GM12891 (cell line): ENCODE results near the gene SORCS2.

ENCODE experiments used
- DNase-seq: peaks from one replicate; pipeline ENCODE4 v3.0.0; 2011; ENCODE audit warnings: low spot score; ENCODE audit not compliant: insufficient read length
- FAIRE-seq: peaks from 2 replicates; lab custom pipeline; 2011; peaks lifted over from hg19 to GRCh38; lab: Jason Lieb, UNC
- PAX5 ChIP-seq: IDR thresholded peaks from 2 replicates; pipeline ENCODE4 v1.6.1; 2011; ENCODE audit warnings: low read length, moderate library complexity, mild to moderate bottlenecking; ENCODE audit not compliant: insufficient read depth, severe bottlenecking
- POLR2A ChIP-seq: IDR thresholded peaks from 2 replicates; pipeline ENCODE4 v1.6.1; 2011; ENCODE audit warnings: low read depth, low read length, control low read depth
- POLR2AphosphoS5 ChIP-seq: IDR thresholded peaks from 2 replicates; pipeline ENCODE4 v1.6.1; 2011; ENCODE audit warnings: low read depth, low read length, control low read depth
- POU2F2 ChIP-seq: IDR thresholded peaks from 2 replicates; pipeline ENCODE4 v1.6.1; 2011; ENCODE audit warnings: low read depth, mild to moderate bottlenecking, control low read depth, low read length, moderate library complexity
- SPI1 ChIP-seq: IDR thresholded peaks from 2 replicates; pipeline ENCODE4 v1.6.1; 2011; ENCODE audit warnings: low read depth, low read length, control low read depth
- TAF1 ChIP-seq: IDR thresholded peaks from 2 replicates; pipeline ENCODE4 v1.6.1; 2011; ENCODE audit warnings: low read depth, low read length, control low read depth

SORCS2 gene

GRCh38 chr4:7666744-7667143 lies 474.4 kb downstream of the SORCS2 start:
- FAIRE-seq (no peak), DNase-seq (no peak)
- TF ChIP-seq POLR2AphosphoS5 (no peak), POLR2A (no peak), TAF1 (no peak), SPI1 (no peak), PAX5 (no peak)

- DNase-seq (no peak), FAIRE-seq (no peak)
- TF ChIP-seq POLR2AphosphoS5: no peak
- TF ChIP-seq POLR2A: no peak
- no peak for TF ChIP-seq POU2F2
- TF ChIP-seq PAX5: no peak
- TF ChIP-seq TAF1: no peak
- TF ChIP-seq SPI1: no peak
Measured at GRCh38 chr4:7668271-7668670, 475.9 kb downstream of the SORCS2 start.

GRCh38 chr4:7668826-7669225 lies 476.5 kb downstream of the SORCS2 start:
- no peak for FAIRE-seq
- TF ChIP-seq POLR2AphosphoS5 (no peak), POLR2A (no peak), POU2F2 (no peak), TAF1 (no peak), SPI1 (no peak)
- no peak for DNase-seq

- TF ChIP-seq POLR2A: no peak
- TF ChIP-seq POLR2AphosphoS5: no peak
- no peak for TF ChIP-seq POU2F2
- TF ChIP-seq TAF1: no peak
- TF ChIP-seq PAX5: no peak
- TF ChIP-seq SPI1: no peak
- DNase-seq: no peak
- FAIRE-seq: no peak
Measured at GRCh38 chr4:7672601-7673000, 480.3 kb downstream of the SORCS2 start.

- no peak for DNase-seq
- no peak for FAIRE-seq
- TF ChIP-seq POU2F2: no peak
- TF ChIP-seq PAX5: no peak
- no peak for TF ChIP-seq TAF1
- no peak for TF ChIP-seq SPI1
Measured at GRCh38 chr4:7673121-7673520, 480.8 kb downstream of the SORCS2 start.

- DNase-seq: no peak
- TF ChIP-seq PAX5: no peak
- TF ChIP-seq POU2F2: no peak
- no peak for TF ChIP-seq POLR2AphosphoS5
- TF ChIP-seq TAF1: no peak
Measured at GRCh38 chr4:7674706-7675105, 482.4 kb downstream of the SORCS2 start.

GRCh38 chr4:7675136-7675535 lies 482.8 kb downstream of the SORCS2 start:
- DNase-seq (no peak), FAIRE-seq (no peak)
- TF ChIP-seq TAF1: no peak
- no peak for TF ChIP-seq POU2F2
- TF ChIP-seq PAX5: no peak
- TF ChIP-seq POLR2AphosphoS5: no peak
- TF ChIP-seq SPI1: no peak
- TF ChIP-seq POLR2A: no peak

More at GRCh38 chr4:7674706-7675105, 482.4 kb downstream of the SORCS2 start:
- FAIRE-seq: no peak

- DNase-seq: no peak
- no peak for FAIRE-seq
- TF ChIP-seq PAX5 (no peak), SPI1 (no peak), POU2F2 (no peak), TAF1 (no peak), POLR2A (no peak), POLR2AphosphoS5 (no peak)
Measured at GRCh38 chr4:7675612-7676320, 483.4 kb downstream of the SORCS2 start.

GRCh38 chr4:7676398-7676922 lies 484.1 kb downstream of the SORCS2 start:
- no peak for TF ChIP-seq POLR2AphosphoS5
- no peak for TF ChIP-seq PAX5
- TF ChIP-seq TAF1: no peak
- no peak for TF ChIP-seq POU2F2
- TF ChIP-seq POLR2A: no peak
- no peak for TF ChIP-seq SPI1
- FAIRE-seq (no peak), DNase-seq (no peak)

GRCh38 chr4:7677086-7677485 lies 484.7 kb downstream of the SORCS2 start:
- FAIRE-seq (no peak), DNase-seq (no peak)
- TF ChIP-seq POLR2AphosphoS5 (no peak), POLR2A (no peak), PAX5 (no peak), SPI1 (no peak), POU2F2 (no peak), TAF1 (no peak)
